Endothelial cell (in vitro differentiated cells): ENCODE measurements around the gene TBC1D9. TPM values are rescaled to one million over a fixed set of nuclear protein-coding genes. Genes with fewer than 3 reads are reported as not detected.

Experiments
- DNase-seq: peaks from one replicate; pipeline ENCODE4 v3.0.0; 2021; ENCODE audit warnings: low spot score
- H3K27ac Mint-ChIP-seq: one replicate; pipeline ENCODE4 v1.8.0; 2021; ENCODE audit warnings: mixed read lengths, inconsistent platforms; ENCODE audit not compliant: unreplicated experiment
- H3K27me3 Mint-ChIP-seq: one replicate; pipeline ENCODE4 v1.8.0; 2021; ENCODE audit warnings: mild to moderate bottlenecking, moderate library complexity, mixed read lengths, inconsistent platforms; ENCODE audit not compliant: unreplicated experiment
- H3K36me3 Mint-ChIP-seq: one replicate; pipeline ENCODE4 v1.8.0; 2021; ENCODE audit warnings: mild to moderate bottlenecking, low read depth, mixed read lengths, inconsistent platforms; ENCODE audit not compliant: unreplicated experiment
- H3K4me1 Mint-ChIP-seq: one replicate; pipeline ENCODE4 v1.8.0; 2021; ENCODE audit warnings: mild to moderate bottlenecking, mixed read lengths, inconsistent platforms; ENCODE audit not compliant: unreplicated experiment
- H3K4me3 Mint-ChIP-seq: one replicate; pipeline ENCODE4 v1.8.0; 2021; ENCODE audit warnings: mild to moderate bottlenecking, mixed read lengths, inconsistent platforms; ENCODE audit not compliant: unreplicated experiment
- H3K9me3 Mint-ChIP-seq: one replicate; pipeline ENCODE4 v1.8.0; 2021; ENCODE audit warnings: mixed read lengths, inconsistent platforms; ENCODE audit not compliant: unreplicated experiment
- total RNA-seq: library from RNA; stranded (reverse); fragmentation: NEBNext Ultra II Directional; extraction: Animal tissue kit (Norgen Biotek cat#: 25700); gene quantifications from one replicate; pipeline ENCODE4 v1.2.1, GENCODE V29; 2021; ENCODE audit not compliant: unreplicated experiment
- TF ChIP-seq, protein P1 (sequence below): fragments of 200-600 bp; sonication (generic); IDR thresholded peaks from one replicate; pipeline ENCODE4 v1.5.0; 2021; ENCODE audit warnings: antibody characterized with exemption; ENCODE audit not compliant: unreplicated experiment

TBC1D9 gene
- total RNA-seq, 1 donor from 2014 or later, result 25.5 TPM

DNA sequence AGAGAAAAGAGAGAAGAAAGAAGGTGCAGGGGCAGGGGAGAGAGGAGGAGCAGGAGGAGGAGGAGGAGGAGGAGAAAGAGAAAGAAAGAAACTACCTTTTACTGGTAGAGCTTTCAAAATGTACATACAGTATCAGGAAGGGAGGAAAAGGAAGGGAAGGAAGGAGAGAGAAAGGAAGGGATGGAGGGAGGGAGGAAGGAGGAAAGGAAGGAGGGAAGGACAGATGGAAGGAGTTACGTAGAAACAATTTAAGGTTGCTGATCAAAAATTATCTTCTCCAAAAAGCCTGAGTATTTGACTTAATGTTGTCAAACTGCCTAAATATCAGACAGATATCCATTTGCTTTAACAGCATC is 13.4 kb downstream of the TBC1D9 start:
- Mint-ChIP-seq H3K27ac (no peak overlapping the region), H3K4me3 (peak overlapping the region; percentile 66), H3K36me3 (no peaks in the 10 kb centered on the region), H3K27me3 (peaks cover 3% of the 10 kb centered on the region), H3K9me3 (no peaks in the 10 kb centered on the region), H3K4me1 (peaks cover 27% of the 10 kb centered on the region)
- no peak for DNase-seq
- TF ChIP-seq, protein P1, sequence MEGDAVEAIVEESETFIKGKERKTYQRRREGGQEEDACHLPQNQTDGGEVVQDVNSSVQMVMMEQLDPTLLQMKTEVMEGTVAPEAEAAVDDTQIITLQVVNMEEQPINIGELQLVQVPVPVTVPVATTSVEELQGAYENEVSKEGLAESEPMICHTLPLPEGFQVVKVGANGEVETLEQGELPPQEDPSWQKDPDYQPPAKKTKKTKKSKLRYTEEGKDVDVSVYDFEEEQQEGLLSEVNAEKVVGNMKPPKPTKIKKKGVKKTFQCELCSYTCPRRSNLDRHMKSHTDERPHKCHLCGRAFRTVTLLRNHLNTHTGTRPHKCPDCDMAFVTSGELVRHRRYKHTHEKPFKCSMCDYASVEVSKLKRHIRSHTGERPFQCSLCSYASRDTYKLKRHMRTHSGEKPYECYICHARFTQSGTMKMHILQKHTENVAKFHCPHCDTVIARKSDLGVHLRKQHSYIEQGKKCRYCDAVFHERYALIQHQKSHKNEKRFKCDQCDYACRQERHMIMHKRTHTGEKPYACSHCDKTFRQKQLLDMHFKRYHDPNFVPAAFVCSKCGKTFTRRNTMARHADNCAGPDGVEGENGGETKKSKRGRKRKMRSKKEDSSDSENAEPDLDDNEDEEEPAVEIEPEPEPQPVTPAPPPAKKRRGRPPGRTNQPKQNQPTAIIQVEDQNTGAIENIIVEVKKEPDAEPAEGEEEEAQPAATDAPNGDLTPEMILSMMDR, result no peak

DNA sequence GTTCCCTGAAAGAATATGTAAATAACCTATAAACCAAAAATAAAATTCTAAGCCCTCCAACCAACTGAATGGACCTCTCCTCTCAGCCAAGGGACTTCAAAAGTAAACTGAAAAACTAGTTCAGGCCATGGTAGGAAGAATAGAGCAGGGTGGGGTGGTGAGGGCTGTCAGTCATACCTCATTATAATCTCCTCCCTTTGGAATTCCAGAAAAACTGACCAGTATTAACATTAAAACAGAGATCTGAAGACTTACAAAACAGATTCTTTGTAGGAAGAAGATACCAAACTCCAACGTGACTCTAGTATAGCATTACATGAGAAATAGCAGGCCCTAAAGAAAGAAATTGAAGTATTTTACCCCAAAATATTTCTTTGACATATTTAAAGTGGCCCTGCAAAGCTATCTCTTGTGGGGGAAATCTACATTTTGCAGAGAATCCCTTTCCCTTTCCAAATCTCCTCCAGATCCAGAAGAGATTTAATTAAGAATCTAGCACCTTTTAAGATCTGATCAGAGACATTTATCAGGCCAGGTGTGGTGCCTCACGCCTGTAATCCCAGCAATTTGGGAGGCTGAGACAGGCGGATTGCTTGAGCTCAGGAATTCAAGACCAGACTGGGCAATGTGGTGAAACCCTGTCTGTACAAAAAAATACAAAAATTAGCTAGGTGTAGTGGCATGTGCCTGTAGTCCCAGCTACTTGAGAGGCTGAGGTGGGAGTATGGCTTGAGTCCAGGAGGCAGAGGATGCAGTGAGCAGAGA is 15.1 kb downstream of the TBC1D9 start:
- TF ChIP-seq, protein P1, result no peak
- no peaks in the 10 kb centered on the region for H3K36me3 Mint-ChIP-seq
- no peak overlapping the region for H3K27ac Mint-ChIP-seq
- no peaks in the 10 kb centered on the region for H3K9me3 Mint-ChIP-seq
- H3K27me3 Mint-ChIP-seq, result peaks cover 6% of the 10 kb centered on the region
- DNase-seq, result no peak
- peaks cover 39% of the 10 kb centered on the region for H3K4me1 Mint-ChIP-seq
- H3K4me3 Mint-ChIP-seq, result no peak overlapping the region

DNA sequence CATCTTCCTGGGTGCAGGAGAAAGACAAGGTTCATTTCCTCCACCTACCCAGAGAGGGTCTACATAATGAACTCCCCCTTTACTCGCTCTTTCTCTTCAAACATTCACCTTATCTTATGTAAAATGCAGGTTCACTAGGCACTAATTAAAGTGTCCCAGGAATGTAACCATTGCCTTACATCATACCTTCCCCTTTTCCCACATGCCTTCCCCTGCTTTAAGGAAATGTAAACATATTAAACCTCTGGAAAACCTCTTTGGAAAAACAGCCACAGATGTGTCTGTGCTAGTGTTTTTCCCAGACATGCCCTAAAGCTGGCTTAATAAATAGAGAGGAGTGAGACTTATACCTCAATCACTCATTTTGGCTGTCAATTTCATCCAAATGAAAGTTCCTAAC is 15.8 kb downstream of the TBC1D9 start:
- Mint-ChIP-seq H3K4me3 (no peak overlapping the region), H3K36me3 (no peaks in the 10 kb centered on the region), H3K27me3 (peaks cover 7% of the 10 kb centered on the region), H3K9me3 (no peaks in the 10 kb centered on the region), H3K27ac (no peak overlapping the region), H3K4me1 (peaks cover 39% of the 10 kb centered on the region)
- TF ChIP-seq, protein P1, result no peak
- no peak for DNase-seq

DNA sequence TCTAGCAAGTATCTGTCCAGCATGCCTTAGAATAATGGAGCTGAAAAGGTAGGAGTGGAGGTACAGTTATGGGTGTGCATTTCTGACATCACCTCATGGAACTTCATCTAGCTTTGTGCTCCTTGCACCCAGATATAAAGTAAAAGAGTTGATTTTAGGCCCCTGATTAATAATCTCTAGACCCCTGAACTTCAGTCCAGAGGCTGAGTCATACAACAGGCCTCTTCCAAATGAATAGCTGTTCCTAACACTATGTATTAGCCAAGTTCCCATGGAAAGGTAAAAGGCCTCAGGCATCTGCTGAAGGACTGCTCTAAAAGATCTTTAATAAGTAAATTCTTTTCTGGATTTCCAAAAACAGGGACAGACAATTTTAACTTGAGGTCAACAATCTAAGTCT is 16.2 kb downstream of the TBC1D9 start:
- Mint-ChIP-seq H3K27me3 (peaks cover 7% of the 10 kb centered on the region), H3K36me3 (no peaks in the 10 kb centered on the region), H3K27ac (no peak overlapping the region), H3K4me3 (no peak overlapping the region), H3K4me1 (peaks cover 39% of the 10 kb centered on the region), H3K9me3 (no peaks in the 10 kb centered on the region)
- TF ChIP-seq, protein P1, result no peak
- DNase-seq, result no peak

DNA sequence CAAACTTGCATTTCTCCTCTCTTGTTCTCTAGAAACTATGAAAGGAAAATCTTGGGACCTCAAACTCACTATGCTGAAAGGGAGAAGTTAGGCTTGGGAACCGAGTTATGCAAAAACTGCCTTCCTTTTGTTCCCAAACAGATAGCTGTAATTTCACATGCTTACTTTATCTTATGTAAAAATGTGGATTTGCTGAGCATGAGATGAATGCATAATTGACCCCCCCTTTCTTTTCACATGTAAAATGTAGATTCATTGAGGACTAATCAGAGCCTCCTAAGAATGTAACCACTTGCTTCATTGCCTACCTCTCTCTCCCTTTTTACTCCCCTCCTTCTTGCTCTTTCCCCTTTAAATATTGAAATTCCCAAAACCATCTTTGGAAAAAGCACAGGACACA is 18.0 kb downstream of the TBC1D9 start:
- TF ChIP-seq, protein P1, result no peak
- H3K27ac Mint-ChIP-seq, result no peak overlapping the region
- H3K27me3 Mint-ChIP-seq, result peaks cover 7% of the 10 kb centered on the region
- DNase-seq, result no peak
- peaks cover 41% of the 10 kb centered on the region for H3K4me1 Mint-ChIP-seq
- H3K36me3 Mint-ChIP-seq, result no peaks in the 10 kb centered on the region
- H3K9me3 Mint-ChIP-seq, result no peaks in the 10 kb centered on the region
- no peak overlapping the region for H3K4me3 Mint-ChIP-seq
